LoVo (cell line): ENCODE data around the gene SLC22A31.

Source experiments
- DNase-seq: peaks from one replicate; pipeline ENCODE4 v3.0.0-alpha.2; 2016; ENCODE audit warnings: low spot score

SLC22A31 gene

DNA sequence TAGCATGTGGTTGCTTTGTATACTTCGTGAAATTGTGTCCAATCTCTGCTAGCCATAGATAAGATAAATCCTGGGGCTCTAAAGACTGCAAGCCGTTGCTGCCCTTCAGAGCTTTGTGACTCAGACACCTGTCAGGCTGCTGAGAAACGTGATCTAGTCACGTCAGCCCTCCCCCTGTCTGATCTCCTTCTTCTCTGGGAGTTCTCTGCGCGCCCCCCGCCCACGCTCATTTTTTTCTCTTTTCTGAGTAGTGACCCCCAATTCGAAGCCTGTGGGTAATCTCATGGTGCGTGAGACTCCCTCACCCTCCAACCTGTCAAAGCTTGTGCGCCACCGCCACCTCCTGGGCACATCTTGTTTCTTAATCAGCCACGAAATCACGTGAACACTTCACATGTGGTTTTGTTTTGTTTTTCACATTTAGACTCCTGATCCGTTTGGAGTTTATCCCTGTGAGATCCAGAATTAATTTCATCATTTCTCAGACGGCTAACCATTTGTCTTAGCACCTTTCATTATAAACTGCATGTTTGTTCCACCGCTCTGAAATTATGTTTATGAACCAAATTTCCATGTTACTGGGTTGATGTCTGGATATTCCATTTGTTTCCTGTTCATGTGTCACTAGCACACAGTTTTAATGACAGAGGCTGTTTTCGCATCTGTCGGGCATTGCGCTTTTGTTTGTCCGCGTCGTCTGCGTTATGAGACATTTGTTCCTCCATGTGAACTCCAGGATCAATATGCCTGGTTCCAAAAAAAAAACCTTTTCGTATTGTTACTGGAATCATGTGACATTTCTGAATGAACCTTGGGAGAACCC is 16.2 kb upstream of the SLC22A31 start:
- DNase-seq: peak; percentile 72

DNA sequence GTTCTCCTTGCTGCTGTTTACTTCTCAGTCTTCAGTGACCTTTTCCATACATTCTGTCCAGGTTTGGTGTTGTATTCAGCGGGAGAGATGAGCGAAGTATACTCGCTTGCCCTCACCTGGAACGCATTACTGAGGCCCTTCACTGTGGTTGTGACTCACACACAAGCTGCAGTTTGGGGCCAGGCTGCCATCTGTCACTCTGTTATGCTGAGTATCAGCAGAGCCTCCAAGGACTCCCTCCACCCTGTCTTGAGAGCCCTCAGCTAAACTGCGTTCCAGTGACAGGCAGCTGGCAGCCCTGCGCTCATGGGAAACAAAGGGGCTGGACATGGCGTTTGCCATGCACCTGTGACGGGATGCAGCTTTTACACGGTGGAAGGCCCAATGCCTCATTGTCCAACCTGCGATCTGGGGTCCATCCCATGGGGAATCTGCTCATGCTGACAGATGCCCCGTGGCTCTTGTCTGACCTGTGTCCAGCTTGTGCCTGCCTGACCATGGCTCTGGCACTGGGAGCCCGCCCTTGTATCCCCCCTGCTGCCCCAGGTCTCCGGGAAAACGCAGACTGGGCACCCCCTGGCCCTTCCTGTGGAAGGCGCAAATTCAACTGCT is 10.7 kb upstream of the SLC22A31 start:
- no peak for DNase-seq

DNA sequence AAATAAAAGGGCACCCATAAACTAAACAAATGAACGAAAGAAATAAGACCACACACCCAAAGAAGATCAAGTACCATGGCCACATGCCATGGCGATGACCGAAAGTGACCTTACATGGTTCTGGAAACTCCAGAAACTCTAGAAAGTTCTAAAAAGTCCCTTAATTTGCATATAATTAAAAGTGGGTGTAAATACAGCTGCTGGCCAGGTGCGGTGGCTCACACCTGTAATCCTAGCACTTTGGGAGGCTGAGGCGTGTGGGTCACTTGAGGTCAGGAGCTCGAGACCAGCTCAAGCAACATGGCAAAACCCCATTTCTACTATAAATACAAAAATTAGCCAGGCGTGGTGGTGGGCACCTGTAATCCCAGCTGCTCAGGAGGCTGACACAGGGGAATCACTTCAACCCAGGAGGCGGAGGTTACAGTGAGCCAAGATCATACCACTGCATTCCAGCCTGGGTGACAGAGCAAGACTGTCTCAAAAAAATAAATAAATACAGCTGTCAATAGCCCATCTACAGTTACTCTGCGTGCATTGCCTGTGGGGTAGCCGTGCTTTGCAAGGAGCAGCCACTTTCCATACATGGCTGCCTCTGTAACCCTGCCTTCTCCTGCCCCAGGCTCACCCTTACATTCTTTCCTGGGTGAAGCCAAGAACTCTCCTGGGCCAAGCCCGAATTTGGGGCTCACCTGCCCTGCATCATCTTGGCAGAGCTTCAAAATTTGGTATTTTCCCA is 10.0 kb upstream of the SLC22A31 start:
- no peak for DNase-seq

DNA sequence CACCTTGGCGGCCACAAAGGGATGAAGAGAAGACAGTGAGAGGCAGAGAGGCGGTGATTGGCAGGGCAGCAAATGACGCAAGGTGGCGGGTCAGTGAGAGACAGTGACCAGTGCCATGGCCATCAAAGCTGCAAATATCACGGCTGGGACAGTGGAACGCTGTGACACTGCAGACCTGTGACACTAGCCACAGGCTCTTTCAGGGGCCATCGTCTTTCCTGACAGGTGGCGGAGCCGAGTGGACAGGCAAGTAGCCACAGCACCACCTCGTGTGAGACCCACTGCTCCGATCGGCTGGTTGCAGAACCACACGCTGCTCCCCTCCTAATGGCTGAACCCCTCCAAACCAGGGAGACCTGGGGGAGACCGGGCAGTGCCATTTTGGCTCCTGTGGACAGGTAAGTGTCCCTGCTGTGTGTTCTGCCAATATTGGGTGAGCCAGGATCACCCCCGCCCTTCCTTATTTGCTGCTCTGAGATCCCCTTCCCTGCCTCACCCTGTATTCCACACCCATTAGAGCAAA is 9.2 kb upstream of the SLC22A31 start:
- DNase-seq: no peak

DNA sequence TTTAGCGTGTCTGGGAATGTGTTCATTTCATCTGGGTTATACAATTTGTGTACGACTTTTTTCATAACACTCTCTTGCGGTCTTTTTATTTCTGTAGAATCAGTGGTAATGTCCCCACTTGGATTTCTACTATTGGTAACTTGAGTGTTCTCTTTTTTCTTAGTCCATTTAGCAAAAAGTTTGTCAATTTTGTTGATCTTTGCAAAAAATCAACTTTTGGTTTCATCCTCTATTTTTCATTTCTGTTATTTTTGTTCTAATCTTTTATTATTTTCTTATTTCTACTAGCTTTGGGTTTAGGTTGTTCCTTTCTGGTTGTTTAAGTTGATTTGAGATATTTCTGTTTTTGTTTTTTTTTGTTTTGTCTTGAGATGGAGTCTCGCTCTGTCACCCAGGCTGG is 7.7 kb upstream of the SLC22A31 start:
- no peak for DNase-seq

DNA sequence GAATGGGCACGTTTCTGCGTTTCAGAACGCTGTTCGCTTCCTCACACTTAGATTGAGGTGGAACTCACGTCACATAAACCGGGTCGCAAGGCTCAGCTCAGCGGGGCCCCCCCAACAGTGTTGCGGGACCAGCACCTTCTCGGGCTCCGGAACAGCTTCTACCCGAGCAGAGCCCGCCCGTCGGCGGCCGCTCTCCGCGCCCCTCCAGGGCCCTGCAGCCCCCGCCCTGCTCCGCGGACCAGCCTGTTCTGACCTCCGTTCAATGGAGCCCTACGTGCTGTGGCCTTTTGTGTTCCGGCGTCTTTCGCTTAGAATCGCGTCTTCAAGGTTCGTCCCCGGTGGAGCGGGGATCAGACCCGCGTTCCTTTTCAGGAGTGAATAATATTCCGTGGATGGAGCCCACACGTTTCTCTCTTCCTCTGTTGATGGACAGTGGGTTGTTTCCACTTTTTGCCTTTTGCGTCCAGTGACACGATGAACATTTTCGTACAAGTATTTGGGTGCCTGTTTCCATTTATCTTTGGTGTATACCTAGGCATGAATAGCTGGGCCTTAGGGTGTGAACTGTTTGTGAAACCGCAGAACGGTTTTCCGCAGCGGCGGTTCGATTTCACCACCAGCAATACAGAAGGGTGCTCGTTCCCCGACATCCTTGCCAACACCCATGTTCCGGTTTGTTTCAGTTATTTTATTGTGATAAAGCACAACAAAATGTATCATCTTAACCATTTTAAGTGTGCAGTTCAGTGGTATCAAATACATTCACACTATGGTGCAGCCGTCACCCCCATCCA is 2.3 kb upstream of the SLC22A31 start:
- no peak for DNase-seq

DNA sequence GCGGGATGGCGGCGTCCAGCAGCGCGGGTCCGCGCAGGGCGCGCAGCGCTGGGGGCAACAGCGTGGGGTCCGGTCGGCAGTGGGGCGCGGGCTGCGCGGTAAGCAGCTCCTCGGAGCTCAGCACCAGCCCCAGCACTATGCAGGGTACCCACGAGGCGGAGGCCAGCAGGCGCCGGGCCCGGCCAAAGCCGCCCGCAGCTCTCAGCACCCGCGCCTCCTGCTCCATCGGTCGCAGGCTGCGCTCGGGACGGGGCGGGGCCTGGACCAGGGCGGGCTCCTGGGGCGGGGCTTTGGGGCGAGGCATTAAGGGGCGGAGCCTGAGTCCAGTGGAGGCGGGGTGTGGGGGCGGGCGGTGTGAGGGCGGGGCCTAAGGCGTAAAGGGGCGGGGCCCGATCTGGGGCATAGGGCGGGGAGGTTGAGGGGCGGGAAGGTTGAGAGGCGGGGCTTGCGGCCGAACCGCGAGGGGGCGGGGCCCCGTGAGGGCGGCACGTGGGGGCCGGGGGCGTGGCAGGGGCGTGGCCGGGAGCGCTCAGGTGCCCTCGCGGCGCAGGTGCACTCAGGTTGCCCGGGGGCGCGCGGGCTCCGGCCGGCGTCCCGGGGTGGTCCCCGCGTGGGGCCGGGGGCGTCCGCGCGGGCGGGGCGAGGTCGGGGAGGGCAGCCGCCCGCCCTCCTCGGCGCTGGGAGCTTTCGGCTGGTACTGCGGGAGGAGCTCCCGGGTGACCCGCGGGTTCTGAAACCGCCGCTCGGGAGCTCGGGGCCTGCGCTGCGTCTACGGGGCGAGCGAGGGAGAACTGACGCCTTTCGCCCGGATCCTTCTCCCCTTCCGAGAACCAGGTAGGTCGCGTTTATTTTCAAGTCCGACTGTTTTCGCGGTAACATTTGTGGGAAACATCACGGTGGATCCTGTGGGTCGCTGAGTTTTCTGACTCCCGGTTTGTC is 1.4 kb upstream of the SLC22A31 start:
- peak; percentile 75 for DNase-seq

DNA sequence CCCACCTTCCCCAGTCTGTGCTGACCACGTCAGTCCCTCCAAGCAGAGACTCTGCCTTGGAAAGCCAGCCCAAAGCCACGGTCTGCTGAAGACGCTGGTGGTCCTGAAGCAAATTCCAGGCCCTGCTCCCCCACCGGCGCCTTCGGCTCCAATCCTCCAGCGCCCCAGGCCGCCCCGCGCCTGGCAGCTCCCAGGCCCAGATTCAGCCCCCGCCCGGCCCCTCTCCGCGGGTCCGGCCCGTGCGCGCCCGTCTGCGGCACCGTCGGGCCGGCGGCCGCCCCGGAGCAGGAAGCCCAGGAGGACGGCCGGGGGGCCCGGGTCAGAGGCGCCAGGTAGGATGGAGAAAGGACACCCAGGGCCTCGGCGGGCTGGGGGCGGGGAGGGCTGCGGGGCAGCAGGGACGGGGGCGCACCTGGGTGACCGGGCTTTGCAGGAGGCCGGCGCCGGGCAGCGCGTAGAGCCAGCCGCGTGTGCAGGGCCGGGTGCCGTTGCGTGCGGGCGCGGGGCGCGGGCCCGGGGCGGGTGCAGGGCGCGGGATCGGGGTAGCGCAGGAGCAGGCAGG is 594 bp upstream of the SLC22A31 start:
- DNase-seq: no peak

DNA sequence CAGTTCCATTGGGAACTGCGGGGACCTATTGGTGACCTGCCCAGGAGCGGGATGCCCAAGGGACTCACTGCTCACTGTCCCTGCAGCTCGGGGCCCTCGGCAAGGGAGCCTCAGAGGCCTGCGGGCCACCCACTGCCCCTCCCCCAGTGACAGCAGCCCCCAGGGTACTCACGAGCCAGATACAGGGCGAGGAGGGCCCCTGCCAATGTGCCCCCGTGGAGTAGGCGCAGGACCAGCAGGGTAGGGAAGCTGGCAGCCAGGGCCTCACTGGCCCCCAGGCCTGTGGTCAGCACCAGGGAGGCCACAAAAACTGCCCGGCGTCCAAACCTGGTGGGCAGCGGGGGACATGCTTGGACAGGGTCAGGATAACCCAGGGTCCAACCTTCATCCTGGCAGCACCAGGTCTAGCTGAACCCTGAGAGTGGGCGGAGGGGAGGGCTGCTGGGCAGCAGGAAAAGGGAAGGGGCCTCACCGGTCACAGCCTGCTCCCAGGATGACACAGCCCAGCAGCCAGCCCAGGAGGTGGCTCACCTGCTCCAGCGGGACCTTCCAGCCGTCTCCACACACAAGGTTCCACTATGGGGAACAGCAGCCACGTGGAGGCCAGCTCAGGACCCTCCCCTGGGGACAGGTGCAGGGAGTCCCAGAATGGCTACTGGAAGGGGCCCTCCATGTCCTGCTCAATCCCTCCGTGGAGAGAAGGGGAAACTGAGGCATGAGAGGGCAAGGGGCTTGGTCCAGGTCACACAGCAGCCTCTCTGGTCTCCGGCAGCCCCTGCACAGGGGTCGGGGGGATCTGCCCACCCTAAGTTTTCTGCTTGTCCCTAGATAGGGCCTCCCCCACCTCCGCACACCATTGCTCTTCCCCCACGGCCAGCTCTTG is 855 bp downstream of the SLC22A31 start:
- DNase-seq: no peak

DNA sequence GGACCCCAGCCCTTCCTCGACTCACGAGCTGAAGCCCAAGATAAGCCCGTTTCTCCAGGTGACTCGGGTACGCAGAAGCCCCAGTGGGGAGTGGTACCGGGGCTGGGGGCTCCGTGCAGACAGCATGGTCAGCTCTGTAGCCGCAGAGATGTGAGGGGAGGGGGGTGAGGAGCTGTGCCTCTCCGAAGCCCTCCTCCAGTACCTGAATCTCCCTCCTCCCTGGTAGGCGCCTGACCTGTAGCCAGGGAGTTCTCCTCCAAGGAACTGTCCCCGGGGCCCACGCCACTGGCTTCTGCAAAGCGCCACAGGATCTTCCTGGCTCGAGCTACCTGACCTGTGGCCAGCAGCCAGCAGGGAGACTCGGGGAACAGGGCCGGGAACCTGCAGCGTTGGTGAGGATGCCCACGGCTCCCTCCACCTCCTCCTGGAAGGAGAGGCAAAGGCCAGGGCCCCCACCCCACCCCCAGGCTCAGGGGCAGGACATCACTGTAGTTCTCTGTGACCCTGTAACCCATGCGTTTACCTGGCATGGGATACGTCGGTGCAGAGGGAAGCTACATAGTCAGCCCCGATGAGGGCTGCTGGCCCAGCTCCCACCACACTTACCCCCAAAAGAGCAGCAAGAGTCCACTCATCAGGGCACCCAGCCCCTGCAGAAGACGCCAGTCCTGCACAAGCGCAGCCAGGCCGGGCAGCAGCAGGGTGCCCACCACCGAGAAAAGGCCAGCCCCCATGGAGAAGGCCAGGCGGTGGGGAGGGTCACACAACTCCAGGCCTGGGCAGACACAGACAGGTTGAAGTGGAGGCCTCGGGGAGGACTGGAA is 1.7 kb downstream of the SLC22A31 start:
- no peak for DNase-seq

DNA sequence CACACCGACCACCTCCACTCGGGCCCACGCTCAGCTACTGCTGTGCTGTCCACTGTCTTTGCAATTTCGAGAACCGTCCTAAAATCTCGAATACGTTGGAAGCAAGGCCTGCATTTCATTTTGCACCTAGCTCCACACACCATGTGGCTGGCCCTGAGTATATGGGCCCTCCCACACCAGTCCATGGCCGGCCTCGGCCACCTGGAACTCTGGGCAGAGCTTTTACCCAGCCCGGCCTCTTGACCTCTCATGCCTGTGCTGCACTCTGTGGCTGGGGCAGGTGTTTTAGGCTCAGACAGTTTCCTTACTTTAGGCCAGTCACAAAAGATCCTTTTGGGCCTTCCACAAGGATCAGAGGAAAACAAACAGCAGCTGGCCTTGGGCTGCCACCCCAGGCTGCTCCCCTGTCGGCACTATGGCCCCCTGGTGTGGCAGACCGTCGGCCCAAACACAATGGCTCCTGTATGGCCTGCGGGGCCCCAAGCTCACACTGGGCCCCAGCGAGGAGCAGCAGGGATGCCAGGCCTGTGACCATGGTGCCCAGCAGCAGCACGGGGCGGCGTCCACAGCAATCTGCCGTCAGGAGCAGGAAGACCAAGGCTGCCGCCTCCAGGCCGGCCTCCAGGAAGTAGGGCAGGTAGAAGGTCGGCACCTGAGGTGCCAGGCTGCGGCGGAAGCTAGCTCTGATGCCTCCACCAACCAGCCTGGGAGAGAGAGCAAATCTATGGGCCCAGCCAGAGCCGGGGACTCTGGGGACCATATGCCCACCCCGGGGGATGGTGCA is 2.5 kb downstream of the SLC22A31 start:
- no peak for DNase-seq

DNA sequence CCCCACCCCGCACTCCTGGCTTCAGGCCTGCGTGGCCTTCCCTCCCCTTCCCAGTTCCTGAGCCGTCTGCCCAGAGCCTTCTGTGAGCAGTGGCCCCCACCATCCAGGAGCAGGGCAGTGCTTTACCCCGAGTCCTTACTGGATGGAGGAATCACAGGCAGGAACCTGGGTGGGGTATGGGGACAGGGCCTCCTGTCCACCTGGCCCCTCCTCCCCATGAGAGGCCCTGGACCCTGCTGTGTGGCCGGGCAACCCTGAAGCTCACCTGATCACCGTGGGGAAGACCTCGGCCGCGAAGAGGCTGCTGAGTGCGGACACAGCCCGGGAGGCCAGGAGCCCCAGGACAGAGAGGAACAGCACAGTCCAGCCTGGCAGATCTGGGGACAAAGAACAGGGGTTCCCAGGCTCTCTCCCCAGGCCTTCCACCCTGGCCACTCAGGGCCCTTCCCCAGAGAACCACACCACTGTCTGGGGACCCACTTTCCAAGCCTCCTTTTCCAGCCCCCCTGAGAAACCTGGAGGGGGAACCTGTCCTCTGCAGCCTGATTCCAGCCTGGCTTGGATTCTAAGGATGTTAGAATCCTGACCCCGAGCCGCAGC is 3.2 kb downstream of the SLC22A31 start:
- DNase-seq: no peak

DNA sequence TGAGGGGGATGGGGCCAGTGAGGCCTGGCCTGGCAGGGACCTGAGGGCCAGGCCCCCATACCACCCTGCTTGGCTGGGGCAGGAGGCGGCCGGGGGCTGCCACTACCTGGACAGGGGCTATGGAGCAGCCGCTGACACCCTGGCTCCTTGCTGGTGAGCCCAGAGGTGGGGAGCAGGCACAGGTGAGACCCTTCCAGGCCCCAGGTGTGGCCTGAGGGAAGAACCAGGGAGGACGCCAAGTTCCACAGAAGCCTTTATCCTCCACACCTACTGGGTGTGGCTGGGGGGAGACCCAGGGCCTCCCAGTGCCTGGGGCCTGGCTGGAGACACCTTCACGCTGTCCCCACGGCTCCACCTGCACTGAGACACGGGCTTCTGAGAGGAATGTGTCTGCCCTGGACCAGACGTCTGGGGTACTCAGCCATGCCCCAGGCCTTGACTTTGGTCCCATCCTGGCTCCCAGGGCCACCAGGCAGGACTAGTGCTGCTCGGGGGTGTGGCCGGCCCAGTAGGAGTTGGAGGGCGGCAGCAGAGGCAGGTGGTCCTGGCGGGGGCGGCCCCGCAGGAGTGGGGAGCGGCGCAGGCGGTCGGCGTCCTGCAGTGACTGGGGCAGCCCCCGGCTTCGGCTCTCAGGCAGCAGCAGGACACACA is 4.7 kb downstream of the SLC22A31 start:
- DNase-seq: no peak

DNA sequence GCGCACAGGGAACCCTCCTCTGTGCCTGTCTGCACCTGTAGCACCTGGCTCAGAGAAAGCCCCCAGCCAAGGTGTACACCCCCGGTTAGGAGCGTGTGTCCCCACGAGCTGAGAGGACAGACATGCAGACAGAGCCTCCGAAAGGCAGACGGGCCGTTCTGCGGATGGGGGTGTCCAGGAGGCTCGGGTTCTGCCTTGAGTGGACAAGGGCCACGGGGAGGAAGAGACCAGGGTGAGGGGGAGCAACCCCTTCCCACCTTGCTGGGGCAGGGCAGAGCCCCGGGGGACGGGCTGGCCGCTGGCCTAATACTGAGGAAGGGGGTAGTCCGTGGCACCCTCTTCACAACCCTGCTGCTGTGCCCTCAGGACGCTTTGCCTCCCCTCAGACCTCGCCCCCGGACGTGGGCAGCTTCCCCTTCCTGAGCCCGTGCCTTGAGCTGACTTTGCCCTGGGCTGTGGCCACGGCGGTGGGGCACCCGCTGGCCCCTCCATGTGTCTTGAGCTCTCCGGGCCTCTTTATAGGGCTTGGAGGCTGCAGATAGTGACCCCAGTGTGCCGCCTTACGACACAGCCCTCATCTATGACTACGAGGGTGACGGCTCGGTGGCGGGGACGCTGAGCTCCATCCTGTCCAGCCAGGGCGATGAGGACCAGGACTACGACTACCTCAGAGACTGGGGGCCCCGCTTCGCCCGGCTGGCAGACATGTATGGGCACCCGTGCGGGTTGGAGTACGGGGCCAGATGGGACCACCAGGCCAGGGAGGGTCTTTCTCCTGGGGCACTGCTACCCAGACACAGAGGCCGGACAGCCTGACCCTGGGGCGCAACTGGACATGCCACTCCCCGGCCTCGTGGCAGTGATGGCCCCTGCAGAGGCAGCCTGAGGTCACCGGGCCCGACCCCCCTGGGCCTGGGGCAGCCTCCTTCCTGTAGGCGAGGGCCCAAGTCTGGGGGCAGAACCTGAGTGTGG is 5.7 kb downstream of the SLC22A31 start:
- no peak for DNase-seq

DNA sequence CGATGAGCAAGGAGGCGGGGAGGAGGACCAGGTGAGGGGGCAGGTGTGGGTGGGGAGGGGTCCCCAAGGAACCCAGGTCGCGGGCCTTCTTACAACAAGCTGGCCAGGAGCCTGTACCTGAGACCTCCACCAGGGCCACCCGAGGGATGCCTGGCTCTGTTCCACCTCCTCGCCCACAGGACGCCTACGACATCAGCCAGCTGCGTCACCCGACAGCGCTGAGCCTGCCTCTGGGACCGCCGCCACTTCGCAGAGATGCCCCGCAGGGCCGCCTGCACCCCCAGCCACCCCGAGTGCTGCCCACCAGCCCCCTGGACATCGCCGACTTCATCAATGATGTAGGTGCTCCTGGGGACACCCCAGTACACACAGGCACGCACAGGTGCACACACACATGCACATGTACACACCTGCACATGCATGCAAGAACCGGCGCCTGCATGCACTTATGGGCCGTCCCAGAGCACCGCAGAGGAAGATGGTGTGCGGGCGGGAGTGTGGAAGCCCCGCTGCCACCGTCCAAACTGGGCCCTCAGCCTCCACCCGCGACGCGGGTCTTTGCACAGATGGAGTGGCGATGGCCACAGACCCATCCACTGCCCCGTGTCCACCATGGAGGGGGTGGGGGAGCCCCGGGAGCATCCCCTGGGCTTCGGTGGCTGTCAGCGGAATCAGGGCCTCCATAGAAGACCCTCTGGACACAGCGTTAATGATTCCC is 6.6 kb downstream of the SLC22A31 start:
- no peak for DNase-seq
